Measurements from ENCODE around the gene NDE1.

DNA sequence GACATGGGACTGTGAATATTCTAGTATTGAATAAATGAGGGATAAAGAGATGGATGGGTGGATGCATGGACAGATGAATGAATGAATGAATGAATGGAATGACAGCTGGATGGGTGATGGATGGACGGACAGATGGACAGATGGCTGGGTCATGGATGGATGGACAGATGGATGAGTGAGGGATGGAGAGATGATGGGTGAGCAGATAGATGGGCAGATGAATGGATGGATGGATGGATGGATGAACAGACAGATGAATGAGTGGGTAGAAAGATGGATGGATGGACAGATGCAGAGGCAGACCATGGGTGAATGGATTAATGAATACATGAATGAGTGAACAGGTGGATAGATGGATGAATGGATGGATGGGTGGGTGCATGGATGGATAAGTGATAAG is 110.1 kb downstream of the NDE1 start:
- TF ChIP-seq, protein P1, sequence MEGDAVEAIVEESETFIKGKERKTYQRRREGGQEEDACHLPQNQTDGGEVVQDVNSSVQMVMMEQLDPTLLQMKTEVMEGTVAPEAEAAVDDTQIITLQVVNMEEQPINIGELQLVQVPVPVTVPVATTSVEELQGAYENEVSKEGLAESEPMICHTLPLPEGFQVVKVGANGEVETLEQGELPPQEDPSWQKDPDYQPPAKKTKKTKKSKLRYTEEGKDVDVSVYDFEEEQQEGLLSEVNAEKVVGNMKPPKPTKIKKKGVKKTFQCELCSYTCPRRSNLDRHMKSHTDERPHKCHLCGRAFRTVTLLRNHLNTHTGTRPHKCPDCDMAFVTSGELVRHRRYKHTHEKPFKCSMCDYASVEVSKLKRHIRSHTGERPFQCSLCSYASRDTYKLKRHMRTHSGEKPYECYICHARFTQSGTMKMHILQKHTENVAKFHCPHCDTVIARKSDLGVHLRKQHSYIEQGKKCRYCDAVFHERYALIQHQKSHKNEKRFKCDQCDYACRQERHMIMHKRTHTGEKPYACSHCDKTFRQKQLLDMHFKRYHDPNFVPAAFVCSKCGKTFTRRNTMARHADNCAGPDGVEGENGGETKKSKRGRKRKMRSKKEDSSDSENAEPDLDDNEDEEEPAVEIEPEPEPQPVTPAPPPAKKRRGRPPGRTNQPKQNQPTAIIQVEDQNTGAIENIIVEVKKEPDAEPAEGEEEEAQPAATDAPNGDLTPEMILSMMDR (IDR thresholded peaks at IDR 0.05), result no peak
- no peak for TF ChIP-seq POLR2A (IDR thresholded peaks at IDR 0.05)
